ENCODE results near the gene SMAD9.

- no peak for TF ChIP-seq REST (IDR thresholded peaks at IDR 0.05; ENCODE audit: insufficient read depth in 1 of 2, low read depth in 2 of 2, low read length in 2 of 2)
- TF ChIP-seq POLR2AphosphoS5 (IDR thresholded peaks at IDR 0.05; ENCODE audit: low read depth, low read length), result no peak
Measured at GRCh38 chr13:36914648-36915047, 5.4 kb downstream of the SMAD9 start.
